Measurements from ENCODE around the gene VWA3A.
"Not testable (repeated sequence)": the region's sequence is repeated elsewhere in the genome, so short reads cannot be mapped to it uniquely, and the experiment has no call there.

Gene VWA3A

GRCh38 chr16:22092143-22092933, at the start of gene VWA3A:
TSS of gene VWA3A (plus strand) at chr16:22092541. CDS start at chr16:22092638, 97 bp downstream.
- peak; percentile 46 for DNase-seq

DNA sequence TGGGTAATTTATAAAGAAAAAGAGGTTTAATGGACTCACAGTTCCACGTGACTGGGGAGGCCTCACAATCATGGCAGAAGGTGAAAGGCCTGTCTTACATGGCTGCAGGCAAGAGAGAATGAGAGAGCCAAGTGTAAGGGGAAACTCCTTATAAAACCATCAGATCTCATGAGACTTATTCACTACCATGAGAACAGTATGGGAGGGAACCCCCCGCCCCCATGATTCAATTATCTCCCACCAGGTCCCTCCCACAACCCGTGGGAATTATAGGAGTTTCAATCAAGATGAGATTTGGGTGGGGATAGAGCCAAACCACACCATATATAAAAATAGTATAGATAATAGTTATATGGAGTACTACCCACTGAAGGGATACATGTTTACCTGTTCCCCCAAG, 48.5 kb upstream of the VWA3A start:
- not testable (repeated sequence) for DNase-seq

DNA sequence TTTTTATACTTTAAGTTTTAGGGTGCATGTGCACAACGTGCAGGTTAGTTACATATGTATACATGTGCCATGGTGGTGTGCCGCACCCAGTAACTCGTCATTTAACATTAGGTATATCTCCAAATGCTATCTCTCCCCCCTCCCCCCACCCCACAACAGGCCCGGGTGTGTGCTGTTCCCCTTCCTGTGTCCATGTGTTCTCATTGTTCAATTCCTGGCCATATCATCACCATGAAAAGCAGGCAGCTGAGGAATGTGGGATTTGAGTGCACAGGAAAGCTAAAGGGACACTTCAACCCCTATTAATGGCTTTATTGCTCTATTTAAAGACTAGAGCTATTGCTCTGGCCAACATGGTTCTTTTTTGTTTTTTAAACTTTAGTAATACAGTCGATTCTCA, 46.5 kb upstream of the VWA3A start:
- DNase-seq = not testable (repeated sequence)

- DNase-seq = no peak
These were observed 41.4 kb upstream of the VWA3A start for GRCh38 chr16:22050963-22051362.

DNA sequence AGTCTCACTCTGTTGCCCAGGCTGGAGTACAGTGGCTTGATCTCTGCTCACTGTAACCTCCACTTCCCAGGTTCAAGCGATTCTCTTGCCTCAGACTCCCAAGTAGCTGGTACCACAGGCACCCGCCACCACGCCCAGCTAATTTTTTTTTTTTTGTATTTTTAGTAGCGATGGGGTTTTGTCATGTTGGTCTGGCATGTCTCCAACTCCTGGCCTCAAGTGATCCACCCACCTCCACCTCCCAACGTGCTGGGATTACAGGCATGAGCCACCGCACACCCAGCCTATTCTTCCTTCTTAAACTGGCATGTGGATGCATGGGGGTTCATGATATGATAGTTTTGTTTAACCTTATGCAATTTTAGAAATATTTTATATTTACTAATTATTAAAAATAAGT, 39.4 kb upstream of the VWA3A start:
- DNase-seq = no peak

GRCh38 chr16:22053921-22054341, 38.4 kb upstream of the VWA3A start:
- no peak for DNase-seq

GRCh38 chr16:22054847-22055590, 37.3 kb upstream of the VWA3A start:
- DNase-seq = no peak

DNA sequence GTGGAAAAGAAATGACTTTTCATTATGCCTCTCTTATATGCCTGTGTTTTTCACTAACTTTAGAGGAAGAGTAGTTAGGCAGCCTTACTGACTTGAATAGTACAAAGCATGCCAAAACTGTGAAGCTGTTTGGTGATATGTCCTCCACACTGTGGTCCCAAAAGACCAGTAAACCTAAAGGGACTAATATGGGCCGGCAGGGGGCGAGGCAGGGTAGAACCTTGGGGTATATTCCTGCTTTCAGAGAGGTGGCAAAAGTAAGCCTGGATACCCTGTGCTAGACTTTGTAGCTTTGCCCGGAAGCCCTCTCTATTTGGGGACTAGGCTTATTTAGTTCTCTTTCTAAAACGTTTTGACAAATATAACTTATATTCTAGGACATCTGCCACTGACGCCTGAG, 36.5 kb upstream of the VWA3A start:
- no peak for DNase-seq

DNA sequence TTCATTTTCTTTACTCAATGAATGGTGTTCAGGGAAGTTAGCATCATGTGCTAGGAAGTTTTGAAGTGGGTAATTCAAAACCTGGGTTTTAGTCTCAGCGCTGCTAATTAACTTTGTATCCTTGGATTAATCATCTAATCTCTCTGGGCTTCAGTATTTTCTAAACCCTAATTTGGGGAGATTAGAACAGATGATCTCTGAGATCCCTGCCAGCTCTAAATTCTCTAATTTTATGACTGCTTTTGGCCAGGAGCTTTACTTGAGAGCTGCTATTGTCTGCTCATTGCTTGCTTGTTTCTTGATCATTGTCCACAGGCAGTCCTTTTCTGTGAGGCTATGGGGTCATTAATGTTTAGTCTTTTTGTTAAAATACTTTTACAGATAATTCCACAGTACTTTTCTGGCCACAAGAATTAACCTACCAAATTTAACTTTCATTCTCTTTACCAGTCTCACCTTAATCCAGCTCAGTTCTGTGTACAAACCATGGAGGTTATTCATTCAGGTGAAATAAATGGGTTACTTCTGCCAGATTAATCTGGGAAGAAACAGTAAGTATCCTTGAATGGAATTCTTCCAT, 28.4 kb upstream of the VWA3A start:
- no peak for DNase-seq

- DNase-seq = no peak
These were observed 27.1 kb upstream of the VWA3A start for GRCh38 chr16:22065252-22065651.

DNA sequence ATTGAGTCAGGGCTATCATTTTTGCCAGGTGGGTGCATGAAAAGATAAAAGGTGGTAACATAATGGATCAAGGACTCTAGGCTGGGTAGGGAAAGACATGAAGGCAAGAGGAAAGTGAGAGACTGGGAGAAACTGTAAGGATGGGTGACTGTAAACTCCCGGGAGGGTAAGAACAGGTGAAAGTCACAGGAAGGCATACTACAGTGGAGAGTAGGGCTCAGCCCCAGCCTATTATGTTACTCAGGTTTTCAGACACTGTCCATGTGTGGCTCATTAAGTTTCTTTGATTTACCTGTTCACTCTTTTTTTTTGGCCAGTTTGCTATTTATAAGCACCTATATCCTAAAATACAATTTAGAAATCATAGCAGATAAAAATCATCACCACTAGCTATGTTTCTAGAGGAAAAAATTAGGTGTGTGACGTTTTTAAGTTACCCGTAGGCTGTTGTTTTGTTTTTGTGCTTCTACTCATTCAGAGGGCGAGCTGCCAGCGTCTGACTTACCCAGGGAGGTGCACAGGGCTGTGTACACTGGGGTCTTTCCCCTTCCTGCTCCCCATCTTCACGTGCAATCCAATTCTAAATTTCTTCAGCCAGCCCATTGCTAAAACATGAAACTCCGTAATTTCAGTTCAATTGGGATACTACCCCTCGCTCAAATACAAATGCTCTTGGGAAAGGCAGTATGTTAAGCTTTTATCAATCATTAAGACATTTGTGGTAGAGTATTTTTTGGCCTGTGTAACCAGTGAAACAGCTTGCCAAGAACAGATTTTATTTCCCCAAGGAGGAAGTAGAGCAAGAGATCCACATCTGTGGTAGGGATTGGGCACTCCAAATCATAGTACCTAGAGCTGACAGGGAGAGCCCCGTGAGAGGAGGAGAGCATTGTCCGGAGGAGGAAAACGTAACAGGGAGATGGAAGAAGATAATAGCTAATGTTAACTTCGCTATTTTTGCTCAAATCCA, 21.7 kb upstream of the VWA3A start:
- no peak for DNase-seq

DNA sequence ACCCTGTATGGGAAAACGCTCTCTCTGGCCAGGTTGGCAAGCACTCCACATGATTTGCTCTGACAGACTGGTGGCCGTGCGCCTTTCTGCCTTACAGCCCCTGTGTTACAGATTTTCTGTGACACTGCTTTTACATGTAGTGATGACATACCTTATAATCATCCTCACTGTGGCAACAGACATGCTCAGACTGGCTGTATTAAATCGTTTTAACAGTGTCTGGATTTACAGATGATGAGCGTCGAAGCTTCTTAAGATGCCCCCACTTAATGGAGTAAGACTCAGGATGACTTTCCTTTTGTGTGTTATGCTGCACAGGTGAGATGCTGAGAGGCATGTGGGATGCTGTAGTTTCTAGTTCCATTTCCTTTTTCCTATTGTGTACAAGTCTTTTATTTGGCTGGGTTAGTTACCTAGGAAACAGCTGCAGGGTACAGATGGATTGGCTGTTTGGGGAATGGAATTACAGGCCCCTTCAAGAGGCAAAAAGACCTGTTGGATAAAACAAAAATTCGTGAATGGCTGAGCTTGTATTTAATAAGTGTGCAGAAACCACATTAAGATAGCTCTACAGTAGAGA, 20.9 kb upstream of the VWA3A start:
- no peak for DNase-seq

- no peak for DNase-seq
These were observed 19.0 kb upstream of the VWA3A start for GRCh38 chr16:22073350-22073749.

GRCh38 chr16:22075043-22075757, 17.1 kb upstream of the VWA3A start:
- DNase-seq = no peak

GRCh38 chr16:22075776-22076175, 16.6 kb upstream of the VWA3A start:
- DNase-seq = no peak

- peak; percentile 77 for DNase-seq
These were observed 14.5 kb upstream of the VWA3A start for GRCh38 chr16:22077700-22078313.

GRCh38 chr16:22078656-22079055, 13.7 kb upstream of the VWA3A start:
- DNase-seq = no peak

GRCh38 chr16:22081050-22081449, 11.3 kb upstream of the VWA3A start:
- DNase-seq = no peak

DNA sequence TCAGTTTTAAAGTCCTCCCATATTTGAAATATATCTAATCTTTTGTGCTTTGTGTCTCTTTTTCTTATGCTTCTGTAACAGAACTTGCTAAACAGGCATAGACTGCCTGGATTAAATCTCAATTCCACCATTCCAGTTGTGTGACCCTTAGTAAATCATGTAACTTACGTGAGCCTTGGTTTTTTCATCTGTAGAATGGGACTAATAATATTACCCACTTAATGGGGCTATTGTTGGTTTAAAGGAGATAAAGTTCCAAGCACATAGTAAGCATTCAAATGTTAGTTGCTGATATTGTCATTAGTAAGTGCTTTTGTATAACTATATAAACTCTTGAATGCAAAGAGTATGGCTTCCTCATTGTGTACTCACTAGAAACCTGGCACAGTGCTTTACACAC, 5.9 kb upstream of the VWA3A start:
- DNase-seq = no peak

- no peak for DNase-seq
These were observed 3.7 kb upstream of the VWA3A start for GRCh38 chr16:22088642-22089041.

DNA sequence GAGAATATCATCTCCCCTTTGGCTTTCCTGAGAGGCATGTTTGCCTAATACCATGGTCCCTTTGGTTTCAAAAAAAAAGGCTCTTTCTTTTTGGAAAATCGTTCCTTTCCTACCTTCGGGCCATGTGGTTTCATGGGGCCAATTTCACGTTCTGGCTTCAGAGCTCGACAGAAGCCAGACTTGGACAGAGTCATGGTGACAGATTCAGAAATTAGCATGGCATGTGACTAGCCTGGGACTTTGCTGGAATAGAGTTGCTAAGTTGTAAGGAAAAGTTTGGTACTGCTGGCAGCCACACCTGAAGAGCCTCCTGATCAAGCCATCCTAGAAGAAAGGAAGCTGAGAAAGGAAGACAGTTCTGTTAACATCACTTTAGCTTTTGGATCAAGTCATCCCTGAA, 2.4 kb upstream of the VWA3A start:
- no peak for DNase-seq

All from right forelimb (tissue), 1 donor.